NCI-H2196 (cell line): Measurements from ENCODE around the gene CCR6.
A peak's percentile ranks its signal among the peaks of the same experiment; 100 is the strongest.

ENCODE experiments used
- DNase-seq: peaks from one replicate; lab custom pipeline; 2025; ENCODE audit not compliant: unreplicated experiment; lab: John Stamatoyannopoulos, UW

CCR6 gene

GRCh38 chr6:167140589-167141474, 17.9 kb downstream of the CCR6 start:
- no peak for DNase-seq

GRCh38 chr6:167141667-167142432, 19.0 kb downstream of the CCR6 start:
- DNase-seq = peak; percentile 10

GRCh38 chr6:167142433-167142761, 19.5 kb downstream of the CCR6 start:
- DNase-seq = no peak

- no peak for DNase-seq
Observed at GRCh38 chr6:167143041-167143440, 20.1 kb downstream of the CCR6 start.

GRCh38 chr6:167145461-167145860, 22.6 kb downstream of the CCR6 start:
- no peak for DNase-seq

GRCh38 chr6:167146135-167146534, 23.2 kb downstream of the CCR6 start:
- DNase-seq = no peak

GRCh38 chr6:167146977-167147376, 24.1 kb downstream of the CCR6 start:
- DNase-seq = no peak

GRCh38 chr6:167148021-167148420, 25.1 kb downstream of the CCR6 start:
- no peak for DNase-seq

GRCh38 chr6:167148997-167149396, 26.1 kb downstream of the CCR6 start:
- no peak for DNase-seq

- no peak for DNase-seq
Observed at GRCh38 chr6:167150941-167151549, 28.1 kb downstream of the CCR6 start.

- no peak for DNase-seq
Observed at GRCh38 chr6:167151648-167152047, 28.8 kb downstream of the CCR6 start.

- no peak for DNase-seq
Observed at GRCh38 chr6:167152862-167153261, 30.0 kb downstream of the CCR6 start.

- no peak for DNase-seq
Observed at GRCh38 chr6:167153521-167153959, 30.6 kb downstream of the CCR6 start.

- no peak for DNase-seq
Observed at GRCh38 chr6:167154291-167154690, 31.4 kb downstream of the CCR6 start.

- DNase-seq = no peak
Observed at GRCh38 chr6:167154895-167155294, 32.0 kb downstream of the CCR6 start.

GRCh38 chr6:167157414-167157813, 34.5 kb downstream of the CCR6 start:
- DNase-seq = no peak

- no peak for DNase-seq
Observed at GRCh38 chr6:167157863-167158262, 35.0 kb downstream of the CCR6 start, which contains the start of gene GPR31. GPR31 (minus strand) TSS chr6:167157980; CDS start chr6:167157831, 149 bp downstream.

- no peak for DNase-seq
Observed at GRCh38 chr6:167161851-167162467, 39.1 kb downstream of the CCR6 start.

GRCh38 chr6:167162591-167162990, 39.7 kb downstream of the CCR6 start:
- DNase-seq = no peak

GRCh38 chr6:167163476-167164011, 40.6 kb downstream of the CCR6 start:
- no peak for DNase-seq

GRCh38 chr6:167164261-167164660, 41.4 kb downstream of the CCR6 start:
- no peak for DNase-seq
